AG10803 (cell line): ENCODE data around the gene MITF.

Experiments
- DNase-seq: peaks from one replicate; pipeline ENCODE4 v3.0.0; 2010; ENCODE audit warnings: low read depth
- H3K4me3 ChIP-seq: 2 replicates; pipeline ENCODE4 v1.5.1; 2011; ENCODE audit warnings: mild to moderate bottlenecking, low read length, control low read depth
- TF ChIP-seq, protein P1 (sequence below): conservative IDR thresholded peaks from 2 replicates; pipeline ENCODE4 v1.5.1; 2011; ENCODE audit warnings: mild to moderate bottlenecking, low read length, control low read depth, inconsistent platforms

MITF gene

DNA sequence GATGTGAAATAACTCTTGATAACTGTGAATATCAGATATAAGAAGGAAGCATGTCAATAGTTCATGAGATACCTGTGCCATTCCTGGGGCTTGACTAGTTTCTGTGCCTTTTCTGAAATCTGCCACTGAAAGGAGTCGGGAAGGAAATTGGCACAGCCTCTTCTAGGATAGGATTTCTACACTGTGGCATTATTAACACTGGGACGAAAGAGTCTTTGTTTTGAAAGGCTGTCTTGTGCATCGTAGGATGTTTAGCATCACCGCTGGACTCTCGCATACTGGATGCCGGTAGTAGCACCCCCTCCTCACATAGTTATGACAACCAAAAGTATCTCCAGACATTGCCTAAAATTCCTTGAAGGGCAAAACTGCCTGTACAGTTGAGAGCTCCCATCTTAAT, 182.4 kb downstream of the MITF start:
- TF ChIP-seq, protein P1, sequence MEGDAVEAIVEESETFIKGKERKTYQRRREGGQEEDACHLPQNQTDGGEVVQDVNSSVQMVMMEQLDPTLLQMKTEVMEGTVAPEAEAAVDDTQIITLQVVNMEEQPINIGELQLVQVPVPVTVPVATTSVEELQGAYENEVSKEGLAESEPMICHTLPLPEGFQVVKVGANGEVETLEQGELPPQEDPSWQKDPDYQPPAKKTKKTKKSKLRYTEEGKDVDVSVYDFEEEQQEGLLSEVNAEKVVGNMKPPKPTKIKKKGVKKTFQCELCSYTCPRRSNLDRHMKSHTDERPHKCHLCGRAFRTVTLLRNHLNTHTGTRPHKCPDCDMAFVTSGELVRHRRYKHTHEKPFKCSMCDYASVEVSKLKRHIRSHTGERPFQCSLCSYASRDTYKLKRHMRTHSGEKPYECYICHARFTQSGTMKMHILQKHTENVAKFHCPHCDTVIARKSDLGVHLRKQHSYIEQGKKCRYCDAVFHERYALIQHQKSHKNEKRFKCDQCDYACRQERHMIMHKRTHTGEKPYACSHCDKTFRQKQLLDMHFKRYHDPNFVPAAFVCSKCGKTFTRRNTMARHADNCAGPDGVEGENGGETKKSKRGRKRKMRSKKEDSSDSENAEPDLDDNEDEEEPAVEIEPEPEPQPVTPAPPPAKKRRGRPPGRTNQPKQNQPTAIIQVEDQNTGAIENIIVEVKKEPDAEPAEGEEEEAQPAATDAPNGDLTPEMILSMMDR = no peak
- DNase-seq = no peak
- no peak overlapping the region for H3K4me3 ChIP-seq

DNA sequence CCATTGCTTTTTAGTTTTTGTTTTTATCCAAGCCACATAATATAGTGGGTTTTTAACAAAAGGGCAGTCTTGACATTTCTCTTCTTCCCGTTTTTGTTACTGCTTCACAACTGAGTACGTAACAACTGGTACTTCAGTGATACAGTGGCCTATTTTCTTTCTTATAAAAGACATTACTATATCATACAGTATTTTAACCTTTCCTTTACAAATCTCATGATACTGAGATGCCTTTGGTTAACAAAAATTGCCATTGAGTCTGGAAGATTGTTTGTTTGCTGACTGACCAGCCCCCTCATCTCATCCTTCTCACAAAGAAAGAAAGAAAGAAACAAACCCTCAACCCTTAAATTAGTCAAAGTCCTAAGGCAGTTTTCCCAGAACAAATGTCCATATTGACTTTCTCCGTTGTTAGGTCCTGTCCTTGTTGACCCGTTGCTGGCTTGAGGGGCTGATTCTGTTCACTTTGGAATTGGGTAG, 183.3 kb downstream of the MITF start:
- no peak for DNase-seq
- no peak overlapping the region for H3K4me3 ChIP-seq
- TF ChIP-seq, protein P1 = no peak

DNA sequence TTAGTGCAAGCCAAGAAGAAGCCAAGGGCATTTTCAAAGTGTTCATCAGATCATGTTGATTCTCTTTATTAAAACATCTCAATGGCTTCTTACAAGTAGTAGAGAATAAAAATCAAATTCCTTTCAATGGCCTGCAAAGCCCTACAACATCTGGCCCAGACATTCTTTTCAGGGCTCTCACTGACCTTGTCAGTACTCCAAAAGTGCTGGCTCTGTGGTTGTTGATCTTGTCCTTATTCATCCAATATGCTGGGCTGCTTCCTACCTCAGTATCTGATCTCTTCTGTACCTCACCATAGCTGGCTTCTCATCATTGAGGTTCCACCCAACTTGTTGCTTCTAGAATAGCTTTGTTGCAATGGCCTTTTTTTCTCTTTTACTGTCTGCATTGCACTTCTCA, 186.2 kb downstream of the MITF start:
- H3K4me3 ChIP-seq = no peak overlapping the region
- peak; percentile 8 for DNase-seq
- TF ChIP-seq, protein P1 = no peak

DNA sequence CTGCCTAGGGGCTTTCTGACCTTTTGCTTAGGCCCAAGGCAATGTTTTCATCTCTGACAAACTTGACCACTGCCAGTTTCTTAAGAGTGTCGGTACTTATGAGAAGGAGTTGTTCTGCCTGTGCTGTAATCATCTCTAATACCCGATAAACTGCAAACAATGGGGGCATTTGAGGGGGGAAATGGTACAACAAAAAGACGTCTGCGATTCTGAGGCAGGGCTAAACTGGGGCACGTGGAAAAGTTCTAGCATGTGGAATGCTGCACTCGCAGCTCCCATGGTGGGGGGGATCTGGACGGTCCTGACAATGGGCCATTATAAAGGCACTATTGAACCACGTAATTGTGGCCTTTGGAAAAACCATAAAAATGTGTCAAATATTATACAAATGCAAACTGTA, 187.1 kb downstream of the MITF start:
- H3K4me3 ChIP-seq = no peak overlapping the region
- DNase-seq = no peak
- TF ChIP-seq, protein P1 = no peak

DNA sequence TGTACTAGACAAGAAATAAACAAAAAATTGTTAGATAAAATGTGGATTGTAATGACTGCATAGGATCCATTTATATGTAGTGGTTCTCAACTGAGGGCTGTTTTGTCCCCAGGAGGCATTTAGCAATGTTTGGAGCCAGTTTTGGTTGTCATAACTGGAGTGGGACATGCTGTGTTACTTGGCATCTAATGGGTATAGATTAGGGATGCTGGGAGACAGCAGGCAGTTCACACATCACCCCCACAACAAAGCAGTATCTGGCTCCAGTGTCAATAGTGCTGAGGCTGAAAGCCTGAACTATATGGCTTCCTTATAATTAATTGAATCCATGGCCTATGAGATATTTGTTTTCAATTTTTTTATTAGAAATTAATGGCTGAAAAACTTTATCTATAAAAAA, 188.3 kb downstream of the MITF start:
- no peak overlapping the region for H3K4me3 ChIP-seq
- TF ChIP-seq, protein P1 = no peak
- DNase-seq = no peak

DNA sequence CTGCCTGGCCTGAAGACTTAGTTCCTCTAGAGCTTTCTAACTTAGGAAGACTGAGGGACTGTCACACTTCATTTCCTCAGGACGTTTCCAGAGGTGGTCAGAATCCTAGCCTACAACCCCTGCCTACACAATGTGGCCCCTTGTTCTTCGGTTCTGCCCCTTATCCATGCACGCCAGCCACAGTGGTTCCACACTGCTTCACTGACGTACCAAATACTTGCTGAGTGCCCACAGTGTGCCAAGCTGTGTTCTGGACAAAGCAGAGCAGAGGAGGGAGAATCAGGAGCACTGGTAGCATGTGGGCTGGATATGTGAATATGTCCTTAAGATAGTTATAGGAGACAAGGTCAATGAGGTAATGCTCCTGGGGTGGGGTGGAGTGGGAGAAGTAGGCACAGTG, 189.8 kb downstream of the MITF start:
- no peak for DNase-seq
- no peak overlapping the region for H3K4me3 ChIP-seq
- TF ChIP-seq, protein P1 = no peak

DNA sequence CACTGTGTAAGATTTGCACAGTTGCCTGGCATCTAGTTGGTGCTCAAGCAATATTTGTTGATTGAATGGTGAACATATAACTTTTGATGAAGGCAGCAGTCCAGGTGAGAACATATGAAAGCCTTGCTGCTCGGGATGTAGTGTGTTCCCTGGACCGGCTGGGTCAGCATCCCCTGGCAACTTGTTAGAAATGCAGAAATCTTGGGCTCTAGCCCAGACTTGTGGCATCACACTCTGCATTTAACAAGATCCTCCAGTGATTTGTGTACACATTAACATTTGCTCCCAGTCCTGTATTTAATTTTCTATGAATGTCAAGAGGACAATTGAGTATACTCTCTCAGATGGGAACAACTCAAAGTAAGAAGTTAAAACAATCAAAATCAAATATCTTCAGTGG, 191.3 kb downstream of the MITF start:
- TF ChIP-seq, protein P1 = no peak
- H3K4me3 ChIP-seq = no peak overlapping the region
- no peak for DNase-seq
